K562 (cell line): ENCODE measurements around the gene AQP1. TPM values are rescaled to one million over a fixed set of nuclear protein-coding genes. Genes with fewer than 3 reads are reported as not detected.

Source experiments
- ADNP ChIP-seq: fragments of 200-800 bp; sonication (Bioruptor generic); IDR thresholded peaks from 2 replicates; pipeline ENCODE4 v1.6.1; 2016; ENCODE audit warnings: missing genetic modification characterization, missing compliant biosample characterization
- CBFA2T2 ChIP-seq: fragments of 450-650 bp; conservative IDR thresholded peaks from 2 replicates; pipeline ENCODE4 v1.6.1; 2017; ENCODE audit warnings: mild to moderate bottlenecking
- CCNT2 ChIP-seq: IDR thresholded peaks from 2 replicates; pipeline ENCODE4 v1.6.1; 2011; ENCODE audit warnings: borderline replicate concordance, low read depth, mild to moderate bottlenecking, moderate library complexity, mixed read lengths, low read length; ENCODE audit not compliant: insufficient read length; ENCODE audit errors: extremely low read depth
- DPF2 ChIP-seq: fragments of 450-650 bp; IDR thresholded peaks from 2 replicates; pipeline ENCODE4 v1.6.1; 2016
- FOXM1 ChIP-seq, 2 experiments: fragments of 450-650 bp in 1 of 2; sonication (generic) in 1 of 2; formaldehyde crosslinking in 1 of 2; IDR thresholded peaks; 2 replicates each; pipeline versions ENCODE4 v1.6.1 to v1.9.0; 2017 to 2022; ENCODE audit warnings: low read depth in 2 of 2, mild to moderate bottlenecking in 2 of 2, missing genetic modification reagents in 1 of 2, moderate library complexity in 1 of 2
- FUS ChIP-seq: fragments of 200-400 bp; formaldehyde crosslinking; optimal IDR thresholded peaks from 2 replicates; pipeline ENCODE3; 2017; ENCODE audit warnings: low read depth, low read length
- GATA2 ChIP-seq: sonication (generic); formaldehyde crosslinking; IDR thresholded peaks from 2 replicates; pipeline ENCODE4 v1.4.0; 2020; ENCODE audit warnings: mild to moderate bottlenecking, missing genetic modification reagents
- HDAC2 ChIP-seq: fragments of 450-650 bp; IDR thresholded peaks from 2 replicates; pipeline ENCODE4 v1.6.1; 2016; ENCODE audit warnings: mild to moderate bottlenecking
- KDM4B ChIP-seq, 2 experiments: fragments of 450-650 bp in 1 of 2; sonication (generic) in 1 of 2; IDR thresholded peaks; 2 replicates each; pipeline ENCODE4 v1.6.1; 2016 to 2017; ENCODE audit warnings: borderline replicate concordance in 2 of 2, antibody characterized with exemption in 1 of 2, low read depth in 1 of 2, mild to moderate bottlenecking in 1 of 2
- KLF16 ChIP-seq: IDR thresholded peaks from 2 replicates; pipeline ENCODE4 v1.6.1; 2016; ENCODE audit warnings: antibody characterized with exemption
- MYBL2 ChIP-seq, 2 experiments: fragments of 450-650 bp in 1 of 2; sonication (generic) in 1 of 2; formaldehyde crosslinking in 1 of 2; IDR thresholded peaks; 2 replicates each; pipeline versions ENCODE4 v1.6.1 to v1.8.1; 2017 to 2022; ENCODE audit warnings: borderline replicate concordance in 1 of 2, inconsistent platforms in 1 of 2, low read depth in 1 of 2, mild to moderate bottlenecking in 1 of 2, missing genetic modification reagents in 1 of 2, moderate library complexity in 1 of 2
- MYNN ChIP-seq, 2 experiments: sonication (generic); formaldehyde crosslinking in 1 of 2; IDR thresholded peaks; 2 replicates each; pipeline versions ENCODE4 v1.5.0 to v1.6.1; 2016 to 2020; ENCODE audit warnings: antibody characterized with exemption in 1 of 2, missing genetic modification reagents in 1 of 2
- NFIC ChIP-seq: fragments of 450-650 bp; IDR thresholded peaks from 2 replicates; pipeline ENCODE4 v1.6.1; 2017; ENCODE audit warnings: mild to moderate bottlenecking, inconsistent platforms
- YY1 ChIP-seq, 3 experiments: IDR thresholded peaks; 2 replicates each; pipeline ENCODE4 v1.6.1; 2011; ENCODE audit warnings: low read length in 2 of 3, mild to moderate bottlenecking in 2 of 3, moderate library complexity in 2 of 3, borderline replicate concordance in 1 of 3, control low read depth in 1 of 3, low read depth in 1 of 3; ENCODE audit not compliant: insufficient read depth in 3 of 3, insufficient replicate concordance in 2 of 3, control insufficient read depth in 1 of 3, insufficient read length in 1 of 3; ENCODE audit errors: extremely low read depth in 1 of 3
- ZFX ChIP-seq: sonication (generic); formaldehyde crosslinking; IDR thresholded peaks from 2 replicates; pipeline ENCODE4 v1.8.0; 2022; ENCODE audit warnings: mild to moderate bottlenecking, missing genetic modification reagents, moderate library complexity
- ZNF140 ChIP-seq: fragments of 250-450 bp; sonication (Bioruptor Pico); IDR thresholded peaks from 2 replicates; pipeline ENCODE4 v1.8.0; 2021; ENCODE audit warnings: moderate library complexity, mild to moderate bottlenecking, inconsistent platforms
- ZNF41 ChIP-seq: fragments of 250-450 bp; sonication (Bioruptor Pico); conservative IDR thresholded peaks from 2 replicates; pipeline ENCODE4 v1.4.0; 2020; ENCODE audit warnings: mild to moderate bottlenecking
- ZNF589 ChIP-seq: fragments of 200-800 bp; sonication (Bioruptor generic); IDR thresholded peaks from 2 replicates; pipeline ENCODE4 v1.6.1; 2016; ENCODE audit warnings: low read depth, missing genetic modification characterization, missing compliant biosample characterization
- ZNF717 ChIP-seq: fragments of 250-450 bp; sonication (Bioruptor Pico); IDR thresholded peaks from 2 replicates; pipeline ENCODE4 v1.5.0; 2021
- polyA plus RNA-seq, 8 experiments: library from polyadenylated mRNA; depleted of rRNA in 4 of 8; stranded (reverse) in 5 of 8; unstranded in 3 of 8; fragments of >200 nt; fragmentation: Nextera tagmentation in 2 of 8; fragmentation: Illumina TruSeq in 1 of 8; extraction: Ambion mirVana in 2 of 8; extraction: Trizol in 1 of 8; gene quantifications; 2 replicates each; pipeline versions ENCODE4 v1.2.1 to v1.2.3, GENCODE V29; 2011 to 2014; ENCODE audit warnings: inconsistent platforms in 1 of 8, missing spikeins in 1 of 8
- total RNA-seq, 7 experiments: library from RNA; depleted of rRNA in 6 of 7; stranded (reverse); fragments of >200 nt in 6 of 7; fragmentation: Illumina TruSeq in 2 of 7; extraction: Trizol in 2 of 7; gene quantifications; 2 replicates each; pipeline versions ENCODE4 v1.2.1 to v1.2.3, GENCODE V29; 2011 to 2021; ENCODE audit warnings: low replicate concordance in 1 of 7
- TF ChIP-seq, protein P1 (sequence below): sonication (generic); formaldehyde crosslinking; IDR thresholded peaks from 2 replicates; pipeline ENCODE4 v1.5.0; 2020; ENCODE audit warnings: missing genetic modification reagents
- TF ChIP-seq, protein P2 (sequence below): IDR thresholded peaks from 2 replicates; pipeline ENCODE4 v1.6.1; 2014; ENCODE audit warnings: antibody characterized with exemption

AQP1 gene
- total and polyA plus RNA-seq, 9 of the 15 experiments (the other 6 are each of a cell fraction or from before 2014, with no cell fraction given), result 0.18 to 12.6 (median 4.1) TPM

GRCh38 chr7:30896783-30897637, 14.6 kb upstream of the AQP1 start (continued):
- TF ChIP-seq, protein P1, sequence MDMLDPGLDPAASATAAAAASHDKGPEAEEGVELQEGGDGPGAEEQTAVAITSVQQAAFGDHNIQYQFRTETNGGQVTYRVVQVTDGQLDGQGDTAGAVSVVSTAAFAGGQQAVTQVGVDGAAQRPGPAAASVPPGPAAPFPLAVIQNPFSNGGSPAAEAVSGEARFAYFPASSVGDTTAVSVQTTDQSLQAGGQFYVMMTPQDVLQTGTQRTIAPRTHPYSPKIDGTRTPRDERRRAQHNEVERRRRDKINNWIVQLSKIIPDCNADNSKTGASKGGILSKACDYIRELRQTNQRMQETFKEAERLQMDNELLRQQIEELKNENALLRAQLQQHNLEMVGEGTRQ (CRISPR knock-in tag), result no peak
- TF ChIP-seq MYBL2 (IDR thresholded peaks at IDR 0.05; ENCODE audit: low read depth), result peak; percentile 44; the same call in 1 of the 2 replicates
- no peak for TF ChIP-seq MYBL2 (CRISPR knock-in tag; IDR thresholded peaks at IDR 0.05; ENCODE audit: borderline replicate concordance)
- TF ChIP-seq CBFA2T2, result peak; percentile 94
- TF ChIP-seq, protein P2, sequence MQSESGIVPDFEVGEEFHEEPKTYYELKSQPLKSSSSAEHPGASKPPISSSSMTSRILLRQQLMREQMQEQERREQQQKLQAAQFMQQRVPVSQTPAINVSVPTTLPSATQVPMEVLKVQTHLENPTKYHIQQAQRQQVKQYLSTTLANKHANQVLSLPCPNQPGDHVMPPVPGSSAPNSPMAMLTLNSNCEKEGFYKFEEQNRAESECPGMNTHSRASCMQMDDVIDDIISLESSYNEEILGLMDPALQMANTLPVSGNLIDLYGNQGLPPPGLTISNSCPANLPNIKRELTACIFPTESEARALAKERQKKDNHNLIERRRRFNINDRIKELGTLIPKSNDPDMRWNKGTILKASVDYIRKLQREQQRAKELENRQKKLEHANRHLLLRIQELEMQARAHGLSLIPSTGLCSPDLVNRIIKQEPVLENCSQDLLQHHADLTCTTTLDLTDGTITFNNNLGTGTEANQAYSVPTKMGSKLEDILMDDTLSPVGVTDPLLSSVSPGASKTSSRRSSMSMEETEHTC, result 0 out of 2 replicates have a peak, but pooled peaks have one; percentile 9
- TF ChIP-seq KLF16, result peak; percentile 91
- peak; percentile 80 for TF ChIP-seq DPF2
- peak in 1 of 3 experiments; percentile 22 for TF ChIP-seq YY1 (IDR thresholded peaks at IDR 0.05; ENCODE audit: borderline replicate concordance in 1 of 3, control insufficient read depth in 1 of 3, extremely low read depth in 1 of 3, insufficient read depth in 3 of 3, insufficient read length in 1 of 3, insufficient replicate concordance in 2 of 3, low read depth in 1 of 3, low read length in 2 of 3)
- peak; percentile 97 for TF ChIP-seq CCNT2
- TF ChIP-seq FUS, result no peak
- TF ChIP-seq HDAC2, result peak; percentile 32; the same call in 1 of the 2 replicates
- peak; percentile 82 for TF ChIP-seq GATA2 (CRISPR knock-in tag)
- peak; percentile 84 for TF ChIP-seq NFIC
- TF ChIP-seq ZNF140, result no peak
- TF ChIP-seq ZNF589 (CRISPR knock-in tag), result no peak
- no peak for TF ChIP-seq ADNP (tag)
- TF ChIP-seq ZNF717 (CRISPR knock-in tag), result no peak
- TF ChIP-seq KDM4B (IDR thresholded peaks at IDR 0.05; ENCODE audit: borderline replicate concordance in 2 of 2, low read depth in 1 of 2), result no peak
- peak; percentile 35; the same call in 1 of the 2 replicates for TF ChIP-seq ZFX (CRISPR knock-in tag)
- TF ChIP-seq MYNN (IDR thresholded peaks at IDR 0.05), result 0 out of 2 replicates have a peak, but pooled peaks have one; percentile 44
- no peak for TF ChIP-seq MYNN (CRISPR knock-in tag; IDR thresholded peaks at IDR 0.05)
- TF ChIP-seq FOXM1 (IDR thresholded peaks at IDR 0.05; ENCODE audit: low read depth), result peak; percentile 78
- no peak for TF ChIP-seq FOXM1 (CRISPR knock-in tag; IDR thresholded peaks at IDR 0.05; ENCODE audit: low read depth)
- no peak for TF ChIP-seq ZNF41 (CRISPR knock-in tag)
